ENCODE results near the gene RETSAT. TPM values are rescaled to one million over a fixed set of nuclear protein-coding genes. Genes with fewer than 3 reads are reported as not detected.

RETSAT gene
- total and polyA plus RNA-seq, 2 of the 13 experiments (the other 11 are each of a cell fraction or from before 2014, with no cell fraction given), result 46.7 to 61.0 TPM

- TF ChIP-seq, protein P1, sequence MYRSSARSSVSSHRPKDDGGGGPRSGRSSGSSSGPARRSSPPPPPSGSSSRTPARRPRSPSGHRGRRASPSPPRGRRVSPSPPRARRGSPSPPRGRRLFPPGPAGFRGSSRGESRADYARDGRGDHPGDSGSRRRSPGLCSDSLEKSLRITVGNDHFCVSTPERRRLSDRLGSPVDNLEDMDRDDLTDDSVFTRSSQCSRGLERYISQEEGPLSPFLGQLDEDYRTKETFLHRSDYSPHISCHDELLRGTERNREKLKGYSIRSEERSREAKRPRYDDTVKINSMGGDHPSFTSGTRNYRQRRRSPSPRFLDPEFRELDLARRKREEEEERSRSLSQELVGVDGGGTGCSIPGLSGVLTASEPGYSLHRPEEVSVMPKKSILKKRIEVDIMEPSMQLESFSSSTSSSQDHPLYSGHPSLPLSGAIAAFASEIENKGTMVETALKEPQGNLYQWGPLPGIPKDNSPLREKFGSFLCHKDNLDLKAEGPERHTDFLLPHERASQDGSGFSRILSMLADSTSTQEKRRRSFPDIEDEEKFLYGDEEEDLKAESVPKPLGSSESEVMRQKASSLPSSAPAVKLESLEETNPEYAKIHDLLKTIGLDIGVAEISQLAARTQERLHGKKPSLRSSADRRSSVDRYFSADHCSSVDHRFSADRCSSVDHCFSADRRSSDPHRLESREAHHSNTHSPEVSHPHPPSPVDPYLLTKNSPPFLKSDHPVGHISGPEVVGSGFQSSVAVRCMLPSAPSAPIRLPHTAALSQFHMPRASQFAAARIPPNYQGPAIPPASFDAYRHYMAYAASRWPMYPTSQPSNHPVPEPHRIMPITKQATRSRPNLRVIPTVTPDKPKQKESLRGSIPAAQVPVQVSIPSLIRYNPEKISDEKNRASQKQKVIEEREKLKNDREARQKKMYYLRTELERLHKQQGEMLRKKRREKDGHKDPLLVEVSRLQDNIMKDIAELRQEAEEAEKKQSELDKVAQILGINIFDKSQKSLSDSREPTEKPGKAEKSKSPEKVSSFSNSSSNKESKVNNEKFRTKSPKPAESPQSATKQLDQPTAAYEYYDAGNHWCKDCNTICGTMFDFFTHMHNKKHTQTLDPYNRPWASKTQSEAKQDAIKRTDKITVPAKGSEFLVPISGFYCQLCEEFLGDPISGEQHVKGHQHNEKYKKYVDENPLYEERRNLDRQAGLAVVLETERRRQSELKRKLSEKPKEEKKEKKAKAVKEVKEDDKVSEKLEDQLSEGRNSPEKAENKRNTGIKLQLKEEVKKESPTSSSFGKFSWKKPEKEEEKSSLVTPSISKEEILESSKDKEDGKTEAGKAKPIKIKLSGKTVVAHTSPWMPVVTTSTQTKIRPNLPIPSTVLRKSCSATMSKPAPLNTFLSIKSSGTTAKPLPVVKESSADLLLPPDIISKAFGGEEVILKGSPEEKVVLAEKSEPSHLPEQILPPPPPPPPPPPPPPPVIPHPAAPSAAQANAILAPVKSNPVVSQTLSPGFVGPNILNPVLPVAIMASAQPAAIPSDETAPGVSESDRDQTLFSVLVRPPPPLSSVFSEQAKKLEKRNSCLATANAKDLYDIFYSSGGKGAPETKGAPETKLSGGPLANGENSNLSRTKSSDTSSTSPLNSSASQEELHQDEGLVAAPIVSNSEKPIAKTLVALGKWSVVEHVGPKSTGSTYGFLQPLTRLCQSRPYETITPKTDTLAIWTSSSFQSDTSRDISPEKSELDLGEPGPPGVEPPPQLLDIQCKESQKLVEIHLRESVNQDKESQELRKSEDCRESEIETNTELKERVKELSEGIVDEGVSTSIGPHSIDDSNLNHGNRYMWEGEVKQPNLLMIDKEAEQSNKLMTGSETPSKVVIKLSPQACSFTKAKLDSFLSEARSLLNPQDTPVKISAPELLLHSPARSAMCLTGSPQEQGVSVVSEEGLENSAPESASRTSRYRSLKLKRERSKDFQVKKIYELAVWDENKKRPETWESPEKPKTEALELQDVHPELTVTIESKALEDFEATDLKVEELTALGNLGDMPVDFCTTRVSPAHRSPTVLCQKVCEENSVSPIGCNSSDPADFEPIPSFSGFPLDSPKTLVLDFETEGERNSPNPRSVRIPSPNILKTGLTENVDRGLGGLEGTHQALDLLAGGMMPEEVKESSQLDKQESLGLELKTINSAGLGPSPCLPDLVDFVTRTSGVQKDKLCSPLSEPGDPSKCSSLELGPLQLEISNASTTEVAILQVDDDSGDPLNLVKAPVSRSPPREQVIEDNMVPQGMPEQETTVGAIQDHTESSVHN (CRISPR knock-in tag; IDR thresholded peaks at IDR 0.05), result no peak
- TF ChIP-seq, protein P2, sequence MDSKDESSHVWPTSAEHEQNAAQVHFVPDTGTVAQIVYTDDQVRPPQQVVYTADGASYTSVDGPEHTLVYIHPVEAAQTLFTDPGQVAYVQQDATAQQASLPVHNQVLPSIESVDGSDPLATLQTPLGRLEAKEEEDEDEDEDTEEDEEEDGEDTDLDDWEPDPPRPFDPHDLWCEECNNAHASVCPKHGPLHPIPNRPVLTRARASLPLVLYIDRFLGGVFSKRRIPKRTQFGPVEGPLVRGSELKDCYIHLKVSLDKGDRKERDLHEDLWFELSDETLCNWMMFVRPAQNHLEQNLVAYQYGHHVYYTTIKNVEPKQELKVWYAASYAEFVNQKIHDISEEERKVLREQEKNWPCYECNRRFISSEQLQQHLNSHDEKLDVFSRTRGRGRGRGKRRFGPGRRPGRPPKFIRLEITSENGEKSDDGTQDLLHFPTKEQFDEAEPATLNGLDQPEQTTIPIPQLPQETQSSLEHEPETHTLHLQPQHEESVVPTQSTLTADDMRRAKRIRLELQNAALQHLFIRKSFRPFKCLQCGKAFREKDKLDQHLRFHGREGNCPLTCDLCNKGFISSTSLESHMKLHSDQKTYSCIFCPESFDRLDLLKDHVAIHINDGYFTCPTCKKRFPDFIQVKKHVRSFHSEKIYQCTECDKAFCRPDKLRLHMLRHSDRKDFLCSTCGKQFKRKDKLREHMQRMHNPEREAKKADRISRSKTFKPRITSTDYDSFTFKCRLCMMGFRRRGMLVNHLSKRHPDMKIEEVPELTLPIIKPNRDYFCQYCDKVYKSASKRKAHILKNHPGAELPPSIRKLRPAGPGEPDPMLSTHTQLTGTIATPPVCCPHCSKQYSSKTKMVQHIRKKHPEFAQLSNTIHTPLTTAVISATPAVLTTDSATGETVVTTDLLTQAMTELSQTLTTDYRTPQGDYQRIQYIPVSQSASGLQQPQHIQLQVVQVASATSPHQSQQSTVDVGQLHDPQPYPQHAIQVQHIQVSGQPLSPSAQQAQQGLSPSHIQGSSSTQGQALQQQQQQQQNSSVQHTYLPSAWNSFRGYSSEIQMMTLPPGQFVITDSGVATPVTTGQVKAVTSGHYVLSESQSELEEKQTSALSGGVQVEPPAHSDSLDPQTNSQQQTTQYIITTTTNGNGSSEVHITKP (CRISPR knock-in tag; IDR thresholded peaks at IDR 0.05; ENCODE audit: low read depth), result peak; percentile 69
- TF ChIP-seq ZSCAN22 (CRISPR knock-in tag; IDR thresholded peaks at IDR 0.05) (no peak), ZNF367 (CRISPR knock-in tag; IDR thresholded peaks at IDR 0.05; ENCODE audit: borderline replicate concordance) (no peak), SKI (IDR thresholded peaks at IDR 0.05; ENCODE audit: partially characterized antibody) (peak; percentile 95), FOXP4 (CRISPR knock-in tag; IDR thresholded peaks at IDR 0.05) (peak; percentile 89), ARNT2 (CRISPR knock-in tag; IDR thresholded peaks at IDR 0.05; ENCODE audit: low read depth) (peak; percentile 64; the same call in 1 of the 2 replicates), NR2F1 (CRISPR knock-in tag; IDR thresholded peaks at IDR 0.05) (peak; percentile 31 to 76; a peak in 3 of 4 replicates), AGO1 (IDR thresholded peaks at IDR 0.05; ENCODE audit: low read depth, low read length, poor library complexity, severe bottlenecking) (no peak), FOXK2 (IDR thresholded peaks at IDR 0.05) (peak; percentile 50; the same call in 1 of the 2 replicates), FOXA1 (IDR thresholded peaks at IDR 0.05) (no peak), FOXA1 (CRISPR knock-in tag; IDR thresholded peaks at IDR 0.05) (peak; percentile 30)
- TF ChIP-seq, protein P3, sequence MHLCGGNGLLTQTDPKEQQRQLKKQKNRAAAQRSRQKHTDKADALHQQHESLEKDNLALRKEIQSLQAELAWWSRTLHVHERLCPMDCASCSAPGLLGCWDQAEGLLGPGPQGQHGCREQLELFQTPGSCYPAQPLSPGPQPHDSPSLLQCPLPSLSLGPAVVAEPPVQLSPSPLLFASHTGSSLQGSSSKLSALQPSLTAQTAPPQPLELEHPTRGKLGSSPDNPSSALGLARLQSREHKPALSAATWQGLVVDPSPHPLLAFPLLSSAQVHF (CRISPR knock-in tag; IDR thresholded peaks at IDR 0.05), result no peak
Measured at GRCh38 chr2:85324639-85325465, 29.5 kb downstream of the RETSAT start (continued).

All from HepG2 (cell line).